ENCODE data around the gene TSPOAP1. TPM values are rescaled to one million over a fixed set of nuclear protein-coding genes. Genes with fewer than 3 reads are reported as not detected.
A peak's percentile ranks its signal among the peaks of the same experiment; 100 is the strongest.

Gene TSPOAP1
- total and polyA plus RNA-seq, 10 of the 15 experiments (the other 5 are each of a cell fraction or from before 2014, with no cell fraction given): 0.58 to 16.4 (median 4.2) TPM; not detected in 1

- peak overlapping the region; percentile 99 for H3K9ac ChIP-seq (ENCODE audit: control insufficient read depth, insufficient read depth, low read length)
- H3K9me3 ChIP-seq (replicated peaks; ENCODE audit: control insufficient read depth, insufficient read depth, low read length): no peaks in the 10 kb centered on the region
- BruUV-seq (replicated peaks): TSS peak; percentile 63
- H3K4me1 ChIP-seq (ENCODE audit: control insufficient read depth, insufficient read depth, low read length): peaks cover 14% of the 10 kb centered on the region
- peak overlapping the region; percentile 48 for H3K4me2 ChIP-seq (ENCODE audit: control insufficient read depth, insufficient read depth)
- no peak for TF ChIP-seq ZNF384 (IDR thresholded peaks at IDR 0.05; ENCODE audit: borderline replicate concordance, low read depth, low read length)
- TF ChIP-seq BHLHE40 (IDR thresholded peaks at IDR 0.05; ENCODE audit: borderline replicate concordance in 1 of 2, low read depth in 2 of 2, low read length in 1 of 2): no peak
- no peak for TF ChIP-seq RFX5 (IDR thresholded peaks at IDR 0.05; ENCODE audit: low read depth, low read length)
- no peak for TF ChIP-seq SKIL (IDR thresholded peaks at IDR 0.05; ENCODE audit: low read depth, poor library complexity, severe bottlenecking)
- TF ChIP-seq MEF2A (IDR thresholded peaks at IDR 0.05; ENCODE audit: insufficient read depth, low read depth, low read length): no peak
- no peak for TF ChIP-seq STAT1 (conservative IDR thresholded peaks at IDR 0.05)
- TF ChIP-seq PKNOX1 (IDR thresholded peaks at IDR 0.05): no peak
- TF ChIP-seq MLLT1 (IDR thresholded peaks at IDR 0.05): no peak
- H3K79me2 ChIP-seq (ENCODE audit: control insufficient read depth, insufficient read depth, low read length): peaks cover 57% of the 10 kb centered on the region
- ChIA-PET CTCF (interaction anchor here (0.9 to 5.0 kb wide), 15 partner anchors 8 to 101 kb away, joined by 3 to 28 read pairs (median 5); partner anchors contain the start of gene RNF43), SMC1A (ENCODE audit: uncharacterized antibody, unreplicated experiment) (interaction anchor here (0.8 to 7.2 kb wide), 14 partner anchors 11 to 89 kb away, joined by 3 to 91 read pairs (median 4); partner anchors contain the start of genes RNF43 and TSPOAP1), POLR2A (interaction anchor here (0.6 to 6.5 kb wide), 11 partner anchors 13 to 154 kb away, joined by 3 to 64 read pairs (median 4); partner anchors contain the start of gene RNF43), RAD21 (ENCODE audit: unreplicated experiment) (interaction anchor here (1.2 to 4.8 kb wide), 8 partner anchors 13 to 66 kb away, joined by 3 to 49 read pairs (median 12); partner anchors contain the start of genes RNF43 and TSPOAP1)
- peak overlapping the region; percentile 94 for H3K4me3 ChIP-seq
- H3K27ac ChIP-seq (ENCODE audit: control insufficient read depth, insufficient read depth): peak overlapping the region; percentile 93; the same call in 1 of the 2 replicates
- H2AFZ ChIP-seq (ENCODE audit: control insufficient read depth, low read depth, low read length): no peak overlapping the region
- 0% methylated on average over 4 of the region's 4 CpGs for WGBS (ENCODE audit: insufficient coverage, insufficient replicate concordance, low lambda C conversion rate, missing lambda C conversion rate)
- no peak for ATAC-seq
- in situ Hi-C loops (cut with MboI): no loop called here
- intact Hi-C loops (cut with micrococcal nuclease; ENCODE audit: unreplicated experiment): no loop called here
- H3K27me3 ChIP-seq (replicated peaks in 1 of 2; ENCODE audit: control insufficient read depth in 2 of 2, insufficient read depth in 2 of 2, low read length in 1 of 2): no peaks in the 10 kb centered on the region
- DNase-seq (ENCODE audit: low read depth, low spot score): no peak
- H4K20me1 ChIP-seq (ENCODE audit: control insufficient read depth, insufficient read depth): no peaks in the 10 kb centered on the region; the same call in 1 of the 2 replicates
- peaks cover 17 to 25% of the 10 kb centered on the region in 2 experiments for H3K36me3 ChIP-seq (ENCODE audit: control insufficient read depth in 2 of 2, insufficient read depth in 2 of 2, low read length in 1 of 2)
- FAIRE-seq: no peak
Observed at GRCh38 chr17:58351182-58351581, 22.6 kb upstream of the TSPOAP1 start.

Measured in GM12878 (cell line).